ENCODE results near the gene ZNF385B.
"Not testable (repeated sequence)": the region's sequence is repeated elsewhere in the genome, so short reads cannot be mapped to it uniquely, and the experiment has no call there.

The ZNF385B gene

GRCh38 chr2:179636100-179636980 is 225.1 kb downstream of the ZNF385B start (continued):
- no peak for TF ChIP-seq ZNF239 (tag by site-specific recombination; IDR thresholded peaks at IDR 0.05)
- no peak for TF ChIP-seq KLF17 (tag by site-specific recombination; IDR thresholded peaks at IDR 0.05)
- TF ChIP-seq ZSCAN5A (tag by site-specific recombination; IDR thresholded peaks at IDR 0.05), result no peak
- no peak for TF ChIP-seq ZNF791 (tag by site-specific recombination; IDR thresholded peaks at IDR 0.05)
- no peak for TF ChIP-seq KLF8 (tag by site-specific recombination; IDR thresholded peaks at IDR 0.05)
- TF ChIP-seq ZNF16 (tag by site-specific recombination; IDR thresholded peaks at IDR 0.05; ENCODE audit: low read depth), result no peak
- no peak for TF ChIP-seq HOXA7 (CRISPR knock-in tag; IDR thresholded peaks at IDR 0.05; ENCODE audit: borderline replicate concordance)
- no peak for TF ChIP-seq KLF10 (tag by site-specific recombination; IDR thresholded peaks at IDR 0.05)
- TF ChIP-seq ZNF629 (tag by site-specific recombination; IDR thresholded peaks at IDR 0.05), result no peak
- no peak for TF ChIP-seq PATZ1 (tag by site-specific recombination; IDR thresholded peaks at IDR 0.05)

GRCh38 chr2:179631769-179632385 is 229.5 kb downstream of the ZNF385B start:
- H3K9me3 ChIP-seq (ENCODE audit: control insufficient read depth, insufficient read depth, low read depth, low read length); H3K36me3 ChIP-seq (ENCODE audit: control insufficient read depth in 2 of 2, insufficient read depth in 1 of 2, low read length in 2 of 2); H3K4me1 ChIP-seq (ENCODE audit: control insufficient read depth, insufficient read depth, low read length); H3K27ac ChIP-seq (ENCODE audit: extremely low read depth, low read depth, low read length); H3K4me3 ChIP-seq (ENCODE audit: low read depth, low read length); CTCF ChIA-PET: not testable (repeated sequence)
- POLR2A ChIA-PET, result interaction anchor here (0.6 kb wide), 1 partner anchor 45 kb away, joined by 3 read pairs; no protein-coding TSS in a partner anchor

GRCh38 chr2:179629776-179630175 is 231.6 kb downstream of the ZNF385B start:
- POLR2A ChIA-PET, CTCF ChIA-PET: not testable (repeated sequence)

GRCh38 chr2:179626261-179626660 is 235.2 kb downstream of the ZNF385B start:
- CTCF ChIA-PET, result no interaction called here
- H3K27ac ChIP-seq (ENCODE audit: extremely low read depth, low read depth, low read length), result no peak overlapping the region
- no peak overlapping the region for H3K4me3 ChIP-seq (ENCODE audit: low read depth, low read length)
- no peaks in the 10 kb centered on the region for H3K4me1 ChIP-seq (ENCODE audit: control insufficient read depth, insufficient read depth, low read length)
- TF ChIP-seq YY1 (tag by site-specific recombination; IDR thresholded peaks at IDR 0.05) (no peak), FEZF1 (tag by site-specific recombination; IDR thresholded peaks at IDR 0.05) (no peak), ZNF521 (tag by site-specific recombination; IDR thresholded peaks at IDR 0.05) (no peak), ATF2 (tag by site-specific recombination; IDR thresholded peaks at IDR 0.05; ENCODE audit: low read depth) (no peak), ZNF510 (tag by site-specific recombination; IDR thresholded peaks at IDR 0.05; ENCODE audit: insufficient replicate concordance) (no peak), INSM2 (tag by site-specific recombination; IDR thresholded peaks at IDR 0.05) (no peak), ZNF26 (tag by site-specific recombination; IDR thresholded peaks at IDR 0.05) (no peak), ZBTB21 (tag by site-specific recombination; IDR thresholded peaks at IDR 0.05) (no peak)
- no peaks in the 10 kb centered on the region for H3K9me3 ChIP-seq (ENCODE audit: control insufficient read depth, insufficient read depth, low read depth, low read length)
- POLR2A ChIA-PET, result no interaction called here
- H3K36me3 ChIP-seq (ENCODE audit: control insufficient read depth in 2 of 2, insufficient read depth in 1 of 2, low read length in 2 of 2), result no peaks in the 10 kb centered on the region

More at GRCh38 chr2:179629776-179630175, 231.6 kb downstream of the ZNF385B start:
- H3K27ac ChIP-seq (ENCODE audit: extremely low read depth, low read depth, low read length); H3K4me1 ChIP-seq (ENCODE audit: control insufficient read depth, insufficient read depth, low read length); H3K9me3 ChIP-seq (ENCODE audit: control insufficient read depth, insufficient read depth, low read depth, low read length); H3K4me3 ChIP-seq (ENCODE audit: low read depth, low read length); H3K36me3 ChIP-seq (ENCODE audit: control insufficient read depth in 2 of 2, insufficient read depth in 1 of 2, low read length in 2 of 2): not testable (repeated sequence)
